NCI-H1092 treated with DMSO at 0.1 percent for 48 hours (cell line): Measurements from ENCODE around the gene IL1RAPL2.
"Not testable (repeated sequence)": the region's sequence is repeated elsewhere in the genome, so short reads cannot be mapped to it uniquely, and the experiment has no call there.

ENCODE experiments used
- DNase-seq: peaks from one replicate; lab custom pipeline; 2025; lab: John Stamatoyannopoulos, UW

IL1RAPL2 gene

GRCh38 chrX:105609530-105609929 is 1043.5 kb downstream of the IL1RAPL2 start:
- DNase-seq: no peak

GRCh38 chrX:105610411-105610810 is 1044.4 kb downstream of the IL1RAPL2 start:
- DNase-seq: no peak

- no peak for DNase-seq
These were observed 1052.5 kb downstream of the IL1RAPL2 start for GRCh38 chrX:105618393-105619101.

DNA sequence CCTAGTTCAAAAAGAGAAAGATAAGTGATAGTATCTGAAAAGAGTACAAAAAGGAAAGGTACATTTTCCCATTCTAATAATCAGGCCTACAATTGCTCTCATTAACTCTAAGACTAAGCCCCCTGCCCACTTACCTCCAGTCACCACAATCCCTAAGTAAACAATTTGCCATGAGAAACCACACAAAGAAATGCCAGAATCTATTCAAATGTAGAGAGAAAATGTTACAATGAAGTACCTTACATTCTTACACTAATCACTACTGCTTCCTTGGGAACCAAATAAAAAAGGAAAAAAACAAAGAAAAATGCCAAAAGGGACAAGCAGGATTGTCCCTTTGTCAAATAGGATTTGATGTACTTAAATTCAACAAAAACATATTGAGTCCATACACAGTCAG is 1068.2 kb downstream of the IL1RAPL2 start:
- DNase-seq: no peak

DNA sequence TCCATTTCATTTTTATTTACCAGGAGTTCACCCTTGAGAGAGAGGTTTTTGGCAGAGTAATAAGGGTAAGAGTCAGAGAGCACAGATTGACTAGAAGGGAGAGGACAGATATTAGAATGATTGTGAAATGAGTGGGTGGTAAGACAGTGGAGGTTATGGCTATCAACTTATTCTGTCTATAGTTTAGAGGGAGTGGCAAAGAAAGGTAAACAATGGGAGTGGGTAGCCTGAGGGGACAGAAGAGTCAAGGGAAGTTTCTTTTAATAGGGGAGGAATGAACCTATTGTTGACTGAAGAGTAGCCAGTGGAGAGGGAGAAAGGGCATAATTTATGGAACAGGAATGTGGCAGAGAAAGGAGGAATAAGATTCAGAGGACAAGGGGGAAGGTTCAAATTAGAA is 1069.8 kb downstream of the IL1RAPL2 start:
- DNase-seq: no peak

DNA sequence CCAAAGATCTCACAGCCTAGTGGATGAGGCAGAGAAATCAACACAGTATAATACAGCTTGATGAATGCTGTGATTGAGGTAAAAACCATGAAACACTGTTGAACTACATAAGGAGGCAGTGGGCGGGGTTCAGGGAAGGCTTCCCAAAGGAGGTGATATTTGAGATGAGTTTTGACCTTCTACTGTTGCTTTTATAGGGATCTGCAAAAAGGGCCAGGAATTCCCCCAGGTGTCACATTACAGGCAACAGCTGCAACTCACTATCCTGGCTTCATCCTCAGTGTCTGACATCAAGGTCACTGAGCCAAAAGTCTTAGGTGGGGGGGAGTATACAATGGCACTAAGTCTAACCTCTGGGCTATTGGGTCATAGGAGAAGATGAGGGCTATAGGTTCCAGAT is 1070.7 kb downstream of the IL1RAPL2 start:
- no peak for DNase-seq

DNA sequence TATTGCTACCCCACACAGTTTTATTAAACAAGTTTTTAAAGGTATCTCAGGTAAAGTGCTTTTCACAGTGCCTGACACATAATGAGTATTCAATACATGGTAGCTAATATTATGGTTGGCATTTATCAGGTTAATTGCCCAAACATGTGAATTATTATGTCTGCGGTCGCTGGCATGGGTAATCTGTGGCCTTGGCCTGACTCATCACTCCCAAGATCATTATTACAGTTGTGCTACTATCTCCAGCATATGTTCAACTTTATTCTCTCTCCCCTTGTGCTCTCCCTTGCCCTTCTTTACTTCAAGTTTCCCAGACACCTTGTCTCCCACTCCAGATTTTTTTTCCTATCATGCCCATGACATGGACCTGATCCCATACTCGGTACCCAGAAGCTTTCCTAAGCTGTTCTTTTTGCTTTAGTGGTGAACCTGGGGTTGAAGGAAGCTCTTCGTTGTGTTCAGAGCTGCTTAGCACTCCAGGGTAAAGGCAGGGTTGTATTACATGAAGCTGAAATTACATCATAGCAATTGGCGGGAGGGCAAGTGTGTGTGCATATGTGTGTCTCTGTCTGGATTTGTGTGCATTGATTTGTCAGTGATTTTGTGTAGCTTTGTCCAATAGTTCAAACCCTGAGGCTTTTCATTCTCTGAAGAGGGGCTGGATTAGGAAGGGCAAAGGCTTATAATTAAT is 1079.8 kb downstream of the IL1RAPL2 start:
- DNase-seq: no peak

DNA sequence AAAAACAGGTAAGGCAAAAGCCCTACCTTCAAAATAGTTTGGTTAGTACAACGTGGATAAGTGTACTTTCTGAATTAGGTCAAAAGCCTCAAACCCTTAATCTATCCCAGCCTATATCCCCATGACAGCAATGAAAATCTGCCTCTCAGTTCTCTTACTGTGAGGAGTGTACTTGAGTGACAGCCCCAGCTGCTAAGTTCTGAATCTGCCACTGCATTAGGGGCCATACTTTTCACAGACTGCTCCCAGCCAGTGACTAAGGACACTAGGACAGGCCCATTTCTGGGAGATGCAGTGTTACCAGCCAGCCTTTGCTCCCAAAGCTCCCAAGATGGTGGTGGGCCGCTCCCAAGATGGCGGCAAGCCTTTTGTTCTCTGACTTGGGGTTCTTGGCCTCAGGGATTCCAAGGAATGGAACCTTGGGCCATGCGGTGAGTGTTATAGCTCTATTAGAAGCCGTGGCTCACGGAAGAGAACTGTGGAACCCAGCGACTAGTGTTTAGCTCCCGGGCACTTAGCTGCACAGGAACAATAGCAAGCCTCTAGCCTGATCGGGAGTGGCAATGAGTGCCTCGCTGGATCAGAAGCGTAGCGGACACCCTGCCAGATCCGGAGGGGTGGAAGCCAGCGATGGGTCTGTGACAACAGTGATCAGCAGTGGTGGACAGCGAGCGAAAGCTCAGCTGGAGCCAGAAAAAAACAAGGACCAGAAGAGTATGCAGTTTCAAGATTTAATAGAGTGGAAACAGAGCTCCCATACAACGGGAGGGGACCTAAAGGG is 1080.8 kb downstream of the IL1RAPL2 start:
- DNase-seq: no peak

GRCh38 chrX:105647749-105648148 is 1081.8 kb downstream of the IL1RAPL2 start:
- DNase-seq: no peak

- DNase-seq: no peak
These were observed 1082.7 kb downstream of the IL1RAPL2 start for GRCh38 chrX:105648732-105649131.

- DNase-seq: no peak
These were observed 1084.6 kb downstream of the IL1RAPL2 start for GRCh38 chrX:105650577-105650976.

- no peak for DNase-seq
These were observed 1085.0 kb downstream of the IL1RAPL2 start for GRCh38 chrX:105650986-105651385.

- DNase-seq: no peak
These were observed 1087.9 kb downstream of the IL1RAPL2 start for GRCh38 chrX:105653891-105654290.

DNA sequence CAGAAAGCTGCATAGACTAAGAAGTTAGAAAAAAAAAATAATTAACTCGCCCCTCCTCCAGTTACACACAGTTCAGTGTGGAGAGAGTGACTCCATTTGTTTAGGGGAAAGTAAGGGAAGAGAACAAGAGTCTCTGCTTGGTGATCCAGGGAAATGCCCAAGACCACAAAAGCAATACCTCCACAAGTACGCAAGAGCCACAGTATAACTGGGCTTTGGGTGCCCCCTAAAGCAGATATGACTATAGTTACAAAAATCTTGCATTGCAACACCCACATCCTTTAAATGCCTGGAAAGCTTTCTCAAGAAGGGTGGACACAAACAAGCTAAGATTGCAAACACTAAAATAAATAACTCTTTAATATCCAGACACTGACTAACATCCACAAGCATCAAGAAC is 1092.1 kb downstream of the IL1RAPL2 start:
- no peak for DNase-seq

DNA sequence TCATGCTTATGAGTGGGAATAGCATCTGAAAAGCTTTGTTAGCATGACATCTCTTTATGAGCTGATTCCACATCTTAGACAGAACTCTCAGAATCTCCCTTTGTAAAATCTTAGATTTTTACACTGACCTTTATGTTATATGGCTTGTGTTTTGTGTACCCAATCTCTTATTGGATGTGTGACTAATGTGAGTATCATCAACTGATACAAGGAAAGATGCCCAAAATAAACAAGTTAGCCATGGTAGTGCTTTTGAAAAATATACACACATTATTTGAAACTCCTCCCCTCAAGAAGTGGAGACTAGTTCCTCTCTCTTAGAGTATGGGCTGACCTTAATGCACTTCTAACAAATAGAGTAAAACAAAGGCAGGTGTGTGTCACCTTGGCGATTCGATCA is 1096.2 kb downstream of the IL1RAPL2 start:
- no peak for DNase-seq

DNA sequence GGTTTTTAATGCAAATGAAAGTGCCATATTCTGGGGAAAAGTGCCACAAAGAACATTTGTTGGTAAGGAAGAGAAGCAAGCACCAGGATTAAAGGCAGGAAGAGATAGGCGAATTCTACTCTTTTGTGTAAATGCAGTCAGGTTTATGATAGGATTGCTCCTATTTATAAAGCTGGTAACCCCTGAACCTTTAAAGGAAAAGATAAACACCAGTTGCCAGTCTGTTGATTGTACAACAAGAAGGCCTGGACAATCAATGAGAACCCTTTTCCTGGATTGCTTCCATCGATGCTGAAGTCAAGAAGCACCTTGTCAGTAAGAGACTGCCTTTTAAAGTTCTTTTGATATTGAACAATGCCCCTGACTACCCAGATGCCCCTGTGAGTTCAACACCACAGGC is 1098.2 kb downstream of the IL1RAPL2 start:
- DNase-seq: no peak

DNA sequence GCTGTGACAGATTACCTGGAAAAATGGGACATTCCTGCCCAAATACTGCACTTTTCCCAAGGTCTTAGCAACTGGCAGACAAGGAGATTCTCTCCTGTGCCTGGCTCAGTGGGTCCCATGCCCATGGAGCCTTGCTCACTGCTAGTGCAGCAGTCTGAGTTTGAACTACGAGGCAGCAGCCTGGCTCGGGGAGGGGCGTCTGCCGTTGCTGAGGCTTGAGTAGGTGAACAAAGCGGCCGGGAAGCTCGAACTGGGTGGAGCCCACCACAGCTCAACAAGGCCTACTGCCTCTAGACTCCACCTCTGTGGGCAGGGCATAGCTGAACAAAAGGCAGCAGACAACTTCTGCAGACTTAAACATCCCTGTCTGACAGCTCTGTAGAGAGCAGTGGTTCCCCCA is 1118.3 kb downstream of the IL1RAPL2 start:
- not testable (repeated sequence) for DNase-seq

- no peak for DNase-seq
These were observed 1128.8 kb downstream of the IL1RAPL2 start for GRCh38 chrX:105694839-105695238.

DNA sequence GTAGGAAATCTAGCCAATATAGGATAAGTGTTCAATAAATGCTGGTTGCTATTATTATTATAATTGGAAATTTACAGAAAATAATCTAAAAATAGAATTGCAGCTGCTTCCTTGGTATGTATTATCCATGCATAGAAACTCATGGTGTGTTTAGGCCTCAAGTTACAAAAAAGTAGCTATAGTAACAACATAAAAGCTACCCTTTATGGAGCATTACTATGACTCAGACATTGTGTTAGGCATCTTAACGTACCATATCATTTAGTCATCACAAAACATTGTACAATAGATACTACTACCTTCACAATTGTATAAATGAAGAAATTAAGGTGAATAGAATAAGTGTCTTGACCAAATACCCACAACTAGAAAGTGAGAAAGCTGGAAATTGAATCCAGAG is 1129.5 kb downstream of the IL1RAPL2 start:
- no peak for DNase-seq

DNA sequence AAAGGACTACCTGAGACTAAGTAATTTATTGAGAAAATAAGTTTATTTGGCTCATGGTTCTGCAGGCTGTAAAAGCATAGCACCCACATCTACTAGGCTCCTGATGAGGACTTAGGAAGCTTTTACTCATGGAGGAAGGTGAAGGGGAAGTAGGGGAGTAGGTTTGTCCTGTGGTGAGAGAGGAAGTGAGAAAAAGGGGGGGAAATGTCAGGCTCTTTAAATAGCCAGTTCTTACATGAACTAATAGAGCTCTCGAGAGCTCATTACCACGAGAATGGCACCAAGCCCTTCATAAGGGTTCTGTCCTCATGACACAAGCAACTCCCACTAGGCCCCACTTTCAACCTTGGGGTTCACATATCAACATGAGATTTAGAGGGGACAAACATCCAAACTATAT is 1130.9 kb downstream of the IL1RAPL2 start:
- no peak for DNase-seq

- no peak for DNase-seq
These were observed 1132.2 kb downstream of the IL1RAPL2 start for GRCh38 chrX:105697984-105698781.

DNA sequence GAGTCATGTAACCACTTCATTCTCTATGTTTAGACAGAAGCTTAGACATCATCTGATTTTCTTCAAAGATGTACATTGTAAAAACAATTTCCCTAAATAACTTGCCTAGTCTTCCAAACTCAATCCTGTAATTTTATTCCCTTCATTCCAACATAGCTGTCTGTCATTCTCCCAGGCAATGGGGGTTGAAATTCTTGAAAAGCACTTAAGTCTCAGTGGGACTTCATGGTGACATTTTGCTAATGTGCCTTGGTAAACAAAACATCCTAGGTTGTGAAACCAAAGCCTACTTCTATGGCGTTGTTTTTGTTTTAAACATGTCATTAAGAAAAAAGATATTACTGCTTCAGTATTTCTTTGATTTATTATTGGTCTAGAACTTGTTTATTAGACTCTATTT is 1134.3 kb downstream of the IL1RAPL2 start:
- DNase-seq: no peak
